Liver (tissue), 9 donors: ENCODE results near the gene TTC28. TPM values are rescaled to one million over a fixed set of nuclear protein-coding genes. Genes with fewer than 3 reads are reported as not detected.
"Not testable (repeated sequence)": the region's sequence is repeated elsewhere in the genome, so short reads cannot be mapped to it uniquely, and the experiment has no call there.

Experiments
- DNase-seq: peaks from one replicate; pipeline ENCODE4 v3.0.0-alpha.2; 2017; ENCODE audit warnings: low spot score
- H3K27ac ChIP-seq, 2 donors: one replicate each; pipeline ENCODE4 v1.7.0; 2013; ENCODE audit warnings: inconsistent platforms in 2 of 2, low read length in 2 of 2, control low read depth in 1 of 2, low read depth in 1 of 2, mild to moderate bottlenecking in 1 of 2
- H3K27me3 ChIP-seq, 4 donors: one replicate each; pipeline versions ENCODE4 v1.6.1 to v1.7.0; 2013; ENCODE audit warnings: low read length in 3 of 4, inconsistent platforms in 1 of 4, mild to moderate bottlenecking in 1 of 4, moderate library complexity in 1 of 4; ENCODE audit not compliant: control insufficient read depth in 4 of 4, insufficient read depth in 4 of 4
- H3K36me3 ChIP-seq, 4 donors: one replicate each; pipeline versions ENCODE4 v1.6.1 to v1.7.0; 2013; ENCODE audit warnings: low read length in 3 of 4, mild to moderate bottlenecking in 3 of 4, low read depth in 1 of 4, moderate library complexity in 1 of 4; ENCODE audit not compliant: control insufficient read depth in 4 of 4, insufficient read depth in 3 of 4
- H3K4me1 ChIP-seq, 4 donors: one replicate each; pipeline versions ENCODE4 v1.6.1 to v1.7.0; 2013; ENCODE audit warnings: low read length in 3 of 4, mild to moderate bottlenecking in 3 of 4, moderate library complexity in 1 of 4; ENCODE audit not compliant: control insufficient read depth in 4 of 4, insufficient read depth in 4 of 4
- H3K4me3 ChIP-seq, 3 donors: one replicate each; pipeline versions ENCODE4 v1.6.1 to v1.7.0; 2013; ENCODE audit warnings: low read length in 3 of 3, control low read depth in 1 of 3, low read depth in 1 of 3, mild to moderate bottlenecking in 1 of 3
- H3K9ac ChIP-seq, 2 donors: one replicate each; pipeline ENCODE4 v1.7.0; 2013; ENCODE audit warnings: low read length in 2 of 2, mild to moderate bottlenecking in 2 of 2, moderate library complexity in 2 of 2, control low read depth in 1 of 2, low read depth in 1 of 2
- H3K9me3 ChIP-seq, 4 donors: one replicate each; pipeline versions ENCODE4 v1.6.1 to v1.7.0; 2013; ENCODE audit warnings: low read length in 3 of 4; ENCODE audit not compliant: control insufficient read depth in 4 of 4
- FOXA1 ChIP-seq: IDR thresholded peaks from 2 replicates; pipeline ENCODE4 v1.6.1; 2016; ENCODE audit warnings: antibody characterized with exemption
- GABPA ChIP-seq, 2 donors: IDR thresholded peaks in 1 of 2; conservative IDR thresholded peaks in 1 of 2; 2 replicates each; pipeline ENCODE4 v1.6.1; 2016; ENCODE audit warnings: antibody characterized with exemption in 2 of 2, mild to moderate bottlenecking in 1 of 2, moderate library complexity in 1 of 2
- HNF4A ChIP-seq, 2 donors: conservative IDR thresholded peaks; 2 replicates each; pipeline ENCODE4 v1.6.1; 2016; ENCODE audit warnings: antibody characterized with exemption in 2 of 2, mild to moderate bottlenecking in 2 of 2
- JUND ChIP-seq, 2 donors: IDR thresholded peaks; 2 replicates each; pipeline ENCODE4 v1.6.1; 2016; ENCODE audit warnings: antibody characterized with exemption in 2 of 2
- NR2F2 ChIP-seq: IDR thresholded peaks from 2 replicates; pipeline ENCODE4 v1.6.1; 2016; ENCODE audit warnings: antibody characterized with exemption
- RAD21 ChIP-seq, 2 donors: IDR thresholded peaks; 2 replicates each; pipeline ENCODE4 v1.6.1; 2016; ENCODE audit warnings: antibody characterized with exemption in 2 of 2, mild to moderate bottlenecking in 2 of 2
- YY1 ChIP-seq: IDR thresholded peaks from 2 replicates; pipeline ENCODE4 v1.6.1; 2016; ENCODE audit warnings: antibody characterized with exemption, mild to moderate bottlenecking
- WGBS: extraction: QIAGEN DNeasy Blood & Tissue Kit; methylation state at CpG from one replicate; pipeline ENCODE4 v1.1.7; 2013; 5-methylcytosine and 5-hydroxymethylcytosine counted together
- polyA plus RNA-seq, 2 donors: library from polyadenylated mRNA; stranded (reverse) in 1 of 2; unstranded in 1 of 2; fragments of 200-250 nt in 1 of 2; fragments of >200 nt in 1 of 2; fragmentation: Nextera tagmentation in 1 of 2; extraction: Ambion mirVana in 1 of 2; gene quantifications; one replicate each; pipeline versions ENCODE4 v1.2.1 to v1.2.3, GENCODE V29; 2013 to 2015
- total RNA-seq, 2 donors: library from RNA; depleted of rRNA; stranded (reverse); fragments of >200 nt; gene quantifications; one replicate each; pipeline ENCODE4 v1.2.3, GENCODE V29; 2014
- TF ChIP-seq, protein P1 (sequence below): IDR thresholded peaks from 2 replicates; pipeline ENCODE4 v1.6.1; 2016; ENCODE audit warnings: antibody characterized with exemption, mild to moderate bottlenecking
- TF ChIP-seq, protein P2 (sequence below): fragments of 150-350 bp; IDR thresholded peaks from 2 replicates; pipeline ENCODE4 v1.5.1; 2017; ENCODE audit warnings: improper control_type of control experiment, low read depth, low read length; ENCODE audit not compliant: missing input control
- TF ChIP-seq, protein P3 (sequence below): IDR thresholded peaks from 2 replicates; pipeline ENCODE4 v1.6.1; 2016; ENCODE audit warnings: antibody characterized with exemption
- TF ChIP-seq, protein P4 (sequence below): IDR thresholded peaks from 2 replicates; pipeline ENCODE4 v1.6.1; 2016; ENCODE audit warnings: antibody characterized with exemption
- TF ChIP-seq, protein P5 (sequence below): IDR thresholded peaks from 2 replicates; pipeline ENCODE4 v1.6.1; 2016; ENCODE audit warnings: antibody characterized with exemption
- donor health status: healthy.
- donor health status: healthy.
- donor health status: healthy.
- donor health status: healthy.
- donor health status: healthy.

The TTC28 gene
- total and polyA plus RNA-seq, 4 donors = 4.2 to 19.4 (median 5.9) TPM

DNA sequence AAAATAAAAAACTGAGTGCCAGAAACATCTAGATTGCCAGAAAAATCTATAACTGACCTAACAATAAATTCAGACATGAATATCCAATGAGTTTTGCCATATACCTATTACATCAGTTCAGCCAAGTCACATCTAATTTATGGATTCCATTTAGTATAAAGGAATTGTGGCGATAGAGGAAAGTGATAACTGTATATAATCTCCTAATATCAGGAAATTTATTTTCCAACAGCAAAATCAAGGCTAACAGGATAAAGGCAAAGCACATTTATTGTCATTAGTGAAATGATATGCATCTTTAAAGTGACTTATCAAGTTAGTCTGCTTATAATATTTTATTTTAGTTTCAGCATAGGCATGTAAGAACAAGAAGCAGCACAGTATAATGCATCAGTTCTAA, 462.4 kb downstream of the TTC28 start:
- Histone ChIP-seq H3K9ac (no peak overlapping the region), H3K27me3 (no peaks in the 10 kb centered on the region), H3K9me3 (no peaks in the 10 kb centered on the region), H3K36me3 (no peaks in the 10 kb centered on the region), H3K27ac (no peak overlapping the region), H3K4me1 (no peaks in the 10 kb centered on the region), H3K4me3 (no peak overlapping the region)
- DNase-seq = no peak
- WGBS = 98% methylated on average over 1 of the region's 1 CpG
- TF ChIP-seq, protein P1, sequence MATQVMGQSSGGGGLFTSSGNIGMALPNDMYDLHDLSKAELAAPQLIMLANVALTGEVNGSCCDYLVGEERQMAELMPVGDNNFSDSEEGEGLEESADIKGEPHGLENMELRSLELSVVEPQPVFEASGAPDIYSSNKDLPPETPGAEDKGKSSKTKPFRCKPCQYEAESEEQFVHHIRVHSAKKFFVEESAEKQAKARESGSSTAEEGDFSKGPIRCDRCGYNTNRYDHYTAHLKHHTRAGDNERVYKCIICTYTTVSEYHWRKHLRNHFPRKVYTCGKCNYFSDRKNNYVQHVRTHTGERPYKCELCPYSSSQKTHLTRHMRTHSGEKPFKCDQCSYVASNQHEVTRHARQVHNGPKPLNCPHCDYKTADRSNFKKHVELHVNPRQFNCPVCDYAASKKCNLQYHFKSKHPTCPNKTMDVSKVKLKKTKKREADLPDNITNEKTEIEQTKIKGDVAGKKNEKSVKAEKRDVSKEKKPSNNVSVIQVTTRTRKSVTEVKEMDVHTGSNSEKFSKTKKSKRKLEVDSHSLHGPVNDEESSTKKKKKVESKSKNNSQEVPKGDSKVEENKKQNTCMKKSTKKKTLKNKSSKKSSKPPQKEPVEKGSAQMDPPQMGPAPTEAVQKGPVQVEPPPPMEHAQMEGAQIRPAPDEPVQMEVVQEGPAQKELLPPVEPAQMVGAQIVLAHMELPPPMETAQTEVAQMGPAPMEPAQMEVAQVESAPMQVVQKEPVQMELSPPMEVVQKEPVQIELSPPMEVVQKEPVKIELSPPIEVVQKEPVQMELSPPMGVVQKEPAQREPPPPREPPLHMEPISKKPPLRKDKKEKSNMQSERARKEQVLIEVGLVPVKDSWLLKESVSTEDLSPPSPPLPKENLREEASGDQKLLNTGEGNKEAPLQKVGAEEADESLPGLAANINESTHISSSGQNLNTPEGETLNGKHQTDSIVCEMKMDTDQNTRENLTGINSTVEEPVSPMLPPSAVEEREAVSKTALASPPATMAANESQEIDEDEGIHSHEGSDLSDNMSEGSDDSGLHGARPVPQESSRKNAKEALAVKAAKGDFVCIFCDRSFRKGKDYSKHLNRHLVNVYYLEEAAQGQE = no peak
- no peak for TF ChIP-seq FOXA1
- no peak for TF ChIP-seq NR2F2
- no peak for TF ChIP-seq HNF4A (conservative IDR thresholded peaks at IDR 0.05)

DNA sequence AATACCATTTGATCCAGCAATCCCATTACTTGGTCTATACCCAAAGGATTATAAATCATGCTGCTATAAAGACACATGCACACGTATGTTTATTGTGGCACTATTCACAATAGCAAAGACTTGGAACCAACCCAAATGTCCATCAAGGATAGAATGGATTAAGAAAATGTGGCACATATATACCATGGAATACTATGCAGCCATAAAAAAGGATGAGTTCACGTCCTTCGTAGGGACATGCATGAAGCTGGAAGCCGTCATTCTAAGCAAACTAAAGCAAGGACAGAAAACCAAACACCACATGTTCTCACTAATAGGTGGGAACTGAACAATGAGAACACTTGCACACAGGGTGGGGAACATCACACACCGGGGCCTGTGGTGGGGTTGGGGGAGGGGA, 464.9 kb downstream of the TTC28 start:
- H3K4me3 ChIP-seq, H3K27ac ChIP-seq, H3K9ac ChIP-seq, DNase-seq, H3K4me1 ChIP-seq, H3K9me3 ChIP-seq, H3K27me3 ChIP-seq, H3K36me3 ChIP-seq: not testable (repeated sequence)
- 96% methylated on average over 5 of the region's 5 CpGs for WGBS

DNA sequence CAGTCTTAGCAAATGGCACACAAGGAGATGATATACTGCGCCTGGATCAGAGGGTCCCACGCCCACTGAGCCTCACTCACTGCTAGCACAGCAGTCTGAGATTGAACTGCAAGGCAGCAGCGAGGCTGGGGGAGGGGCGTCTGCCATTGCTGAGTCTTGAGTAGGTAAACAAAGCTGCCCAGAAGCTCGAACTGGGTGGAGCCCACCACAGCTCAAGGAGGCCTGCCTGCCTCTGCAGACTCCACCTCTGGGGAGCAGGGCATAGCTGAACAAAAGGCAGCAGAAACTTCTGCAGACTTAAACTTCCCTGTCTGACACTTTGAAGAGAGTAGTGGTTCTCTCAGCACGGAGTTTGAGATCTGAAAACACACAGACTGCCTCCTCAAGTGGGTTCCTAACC, 470.2 kb downstream of the TTC28 start:
- not testable (repeated sequence) for H3K27ac ChIP-seq, H3K36me3 ChIP-seq, H3K9ac ChIP-seq, H3K4me3 ChIP-seq, H3K27me3 ChIP-seq, H3K4me1 ChIP-seq, H3K9me3 ChIP-seq, DNase-seq
- WGBS = 87% methylated on average over 6 of the region's 6 CpGs

DNA sequence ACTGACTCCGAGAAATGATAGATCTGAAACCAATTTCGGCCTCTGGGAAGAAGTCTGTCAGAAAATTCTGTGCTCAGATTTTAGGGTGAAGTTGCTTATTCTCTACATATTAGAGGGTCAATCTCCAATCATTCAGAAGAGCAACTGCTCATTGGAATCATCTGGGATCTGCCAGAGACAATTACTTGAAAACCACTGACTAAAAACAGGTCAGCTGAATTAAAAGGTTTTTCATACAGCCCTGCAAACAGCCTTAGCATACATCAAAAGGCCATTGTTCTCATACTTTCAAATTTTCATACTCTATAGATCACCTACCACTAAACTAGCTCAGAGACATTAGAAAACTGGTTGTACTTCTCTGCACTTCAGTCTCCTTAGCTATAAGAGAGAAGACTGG, 470.9 kb downstream of the TTC28 start:
- DNase-seq = no peak
- TF ChIP-seq YY1 (no peak), HNF4A (conservative IDR thresholded peaks at IDR 0.05) (no peak), GABPA (IDR thresholded peaks at IDR 0.05 in 1 of 2, conservative IDR thresholded peaks at IDR 0.05 in 1 of 2) (no peak), RAD21 (IDR thresholded peaks at IDR 0.05) (no peak), JUND (IDR thresholded peaks at IDR 0.05) (no peak)
- TF ChIP-seq, protein P2, sequence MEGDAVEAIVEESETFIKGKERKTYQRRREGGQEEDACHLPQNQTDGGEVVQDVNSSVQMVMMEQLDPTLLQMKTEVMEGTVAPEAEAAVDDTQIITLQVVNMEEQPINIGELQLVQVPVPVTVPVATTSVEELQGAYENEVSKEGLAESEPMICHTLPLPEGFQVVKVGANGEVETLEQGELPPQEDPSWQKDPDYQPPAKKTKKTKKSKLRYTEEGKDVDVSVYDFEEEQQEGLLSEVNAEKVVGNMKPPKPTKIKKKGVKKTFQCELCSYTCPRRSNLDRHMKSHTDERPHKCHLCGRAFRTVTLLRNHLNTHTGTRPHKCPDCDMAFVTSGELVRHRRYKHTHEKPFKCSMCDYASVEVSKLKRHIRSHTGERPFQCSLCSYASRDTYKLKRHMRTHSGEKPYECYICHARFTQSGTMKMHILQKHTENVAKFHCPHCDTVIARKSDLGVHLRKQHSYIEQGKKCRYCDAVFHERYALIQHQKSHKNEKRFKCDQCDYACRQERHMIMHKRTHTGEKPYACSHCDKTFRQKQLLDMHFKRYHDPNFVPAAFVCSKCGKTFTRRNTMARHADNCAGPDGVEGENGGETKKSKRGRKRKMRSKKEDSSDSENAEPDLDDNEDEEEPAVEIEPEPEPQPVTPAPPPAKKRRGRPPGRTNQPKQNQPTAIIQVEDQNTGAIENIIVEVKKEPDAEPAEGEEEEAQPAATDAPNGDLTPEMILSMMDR = no peak
- TF ChIP-seq, protein P3, sequence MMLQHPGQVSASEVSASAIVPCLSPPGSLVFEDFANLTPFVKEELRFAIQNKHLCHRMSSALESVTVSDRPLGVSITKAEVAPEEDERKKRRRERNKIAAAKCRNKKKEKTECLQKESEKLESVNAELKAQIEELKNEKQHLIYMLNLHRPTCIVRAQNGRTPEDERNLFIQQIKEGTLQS = no peak
- TF ChIP-seq, protein P4, sequence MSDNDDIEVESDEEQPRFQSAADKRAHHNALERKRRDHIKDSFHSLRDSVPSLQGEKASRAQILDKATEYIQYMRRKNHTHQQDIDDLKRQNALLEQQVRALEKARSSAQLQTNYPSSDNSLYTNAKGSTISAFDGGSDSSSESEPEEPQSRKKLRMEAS = no peak
- TF ChIP-seq, protein P5, sequence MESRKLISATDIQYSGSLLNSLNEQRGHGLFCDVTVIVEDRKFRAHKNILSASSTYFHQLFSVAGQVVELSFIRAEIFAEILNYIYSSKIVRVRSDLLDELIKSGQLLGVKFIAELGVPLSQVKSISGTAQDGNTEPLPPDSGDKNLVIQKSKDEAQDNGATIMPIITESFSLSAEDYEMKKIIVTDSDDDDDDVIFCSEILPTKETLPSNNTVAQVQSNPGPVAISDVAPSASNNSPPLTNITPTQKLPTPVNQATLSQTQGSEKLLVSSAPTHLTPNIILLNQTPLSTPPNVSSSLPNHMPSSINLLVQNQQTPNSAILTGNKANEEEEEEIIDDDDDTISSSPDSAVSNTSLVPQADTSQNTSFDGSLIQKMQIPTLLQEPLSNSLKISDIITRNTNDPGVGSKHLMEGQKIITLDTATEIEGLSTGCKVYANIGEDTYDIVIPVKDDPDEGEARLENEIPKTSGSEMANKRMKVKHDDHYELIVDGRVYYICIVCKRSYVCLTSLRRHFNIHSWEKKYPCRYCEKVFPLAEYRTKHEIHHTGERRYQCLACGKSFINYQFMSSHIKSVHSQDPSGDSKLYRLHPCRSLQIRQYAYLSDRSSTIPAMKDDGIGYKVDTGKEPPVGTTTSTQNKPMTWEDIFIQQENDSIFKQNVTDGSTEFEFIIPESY = no peak
- H3K4me1 ChIP-seq = no peaks in the 10 kb centered on the region
- no peaks in the 10 kb centered on the region for H3K27me3 ChIP-seq
- WGBS = 99% methylated on average over 2 of the region's 2 CpGs
- H3K36me3 ChIP-seq = no peaks in the 10 kb centered on the region
- H3K4me3 ChIP-seq = no peak overlapping the region
- no peak overlapping the region for H3K9ac ChIP-seq
- H3K9me3 ChIP-seq = no peaks in the 10 kb centered on the region
- H3K27ac ChIP-seq = no peak overlapping the region
